Omental fat pad (tissue), 4 donors: ENCODE measurements around the gene URM1. TPM values are rescaled to one million over a fixed set of nuclear protein-coding genes. Genes with fewer than 3 reads are reported as not detected.

ENCODE experiments used
- ATAC-seq: fragments of 150-250 bp; one replicate; pipeline ENCODE4 v1.9.1; 2016; ENCODE audit warnings: mild to moderate bottlenecking, moderate library complexity; ENCODE audit not compliant: low FRiP score
- DNase-seq: peaks from one replicate; pipeline ENCODE4 v3.0.0-alpha.2; 2019; ENCODE audit warnings: low spot score
- total RNA-seq, 4 donors: library from RNA; depleted of rRNA; stranded (reverse); fragments of >200 nt; gene quantifications; one replicate each; pipeline ENCODE4 v1.1.0, GENCODE V29; 2016
- TF ChIP-seq, protein P1 (sequence below), 3 donors: fragments of 450-650 bp; IDR thresholded peaks; one replicate each; pipeline ENCODE4 v1.5.1; 2016 to 2017; ENCODE audit warnings: antibody characterized with exemption in 3 of 3, mild to moderate bottlenecking in 3 of 3, moderate library complexity in 2 of 3

The URM1 gene
- total RNA-seq, 4 donors from 2014 or later: 19.8 to 26.0 (median 23.8) TPM

DNA sequence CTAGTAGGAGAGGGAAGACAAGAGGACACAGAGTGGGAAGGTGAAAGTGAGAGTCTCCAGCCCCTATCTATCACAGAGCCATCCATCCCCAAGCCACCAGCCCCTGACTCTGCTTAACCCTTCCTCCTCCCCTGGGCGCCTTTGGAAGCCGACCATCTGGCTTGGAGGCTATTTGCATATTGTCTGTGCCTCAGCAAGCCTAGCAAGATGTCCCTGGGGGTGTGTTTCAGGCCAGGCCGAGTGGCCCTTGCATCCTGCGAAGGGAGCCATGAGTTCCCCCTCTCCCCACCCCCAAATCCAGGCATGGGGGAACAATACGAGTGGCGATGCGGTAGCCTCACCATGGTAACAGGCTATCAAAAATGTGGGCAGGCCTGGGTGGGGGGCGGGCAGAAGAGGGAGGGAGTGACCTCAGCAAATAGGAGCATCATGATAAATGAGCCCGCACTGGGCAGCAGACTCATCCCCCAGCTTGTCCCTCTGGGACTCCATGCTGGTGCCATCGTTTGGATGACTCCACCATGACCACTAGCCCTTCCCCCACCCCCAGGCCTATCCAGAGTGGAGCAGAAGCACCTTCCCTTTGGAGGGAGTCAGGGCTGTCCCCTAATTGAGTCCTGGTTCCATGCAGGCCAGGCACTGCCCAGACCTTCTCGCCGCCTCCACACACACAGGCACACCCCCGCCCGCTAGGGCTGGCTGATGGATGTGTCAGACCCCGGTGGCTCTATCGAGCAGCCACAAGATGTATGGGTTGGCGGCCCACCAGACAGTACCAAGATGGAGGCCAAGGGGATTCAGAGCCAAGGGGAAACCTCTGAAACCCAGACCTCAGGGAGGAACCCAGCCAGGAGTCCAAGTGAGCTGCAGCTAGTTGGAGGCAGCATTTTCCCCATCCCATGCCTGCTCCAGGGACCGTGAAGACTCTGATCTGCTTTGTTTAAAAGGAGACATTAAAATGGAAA is 14.6 kb downstream of the URM1 start:
- DNase-seq (no peak), ATAC-seq (no peak)
- TF ChIP-seq, protein P1, sequence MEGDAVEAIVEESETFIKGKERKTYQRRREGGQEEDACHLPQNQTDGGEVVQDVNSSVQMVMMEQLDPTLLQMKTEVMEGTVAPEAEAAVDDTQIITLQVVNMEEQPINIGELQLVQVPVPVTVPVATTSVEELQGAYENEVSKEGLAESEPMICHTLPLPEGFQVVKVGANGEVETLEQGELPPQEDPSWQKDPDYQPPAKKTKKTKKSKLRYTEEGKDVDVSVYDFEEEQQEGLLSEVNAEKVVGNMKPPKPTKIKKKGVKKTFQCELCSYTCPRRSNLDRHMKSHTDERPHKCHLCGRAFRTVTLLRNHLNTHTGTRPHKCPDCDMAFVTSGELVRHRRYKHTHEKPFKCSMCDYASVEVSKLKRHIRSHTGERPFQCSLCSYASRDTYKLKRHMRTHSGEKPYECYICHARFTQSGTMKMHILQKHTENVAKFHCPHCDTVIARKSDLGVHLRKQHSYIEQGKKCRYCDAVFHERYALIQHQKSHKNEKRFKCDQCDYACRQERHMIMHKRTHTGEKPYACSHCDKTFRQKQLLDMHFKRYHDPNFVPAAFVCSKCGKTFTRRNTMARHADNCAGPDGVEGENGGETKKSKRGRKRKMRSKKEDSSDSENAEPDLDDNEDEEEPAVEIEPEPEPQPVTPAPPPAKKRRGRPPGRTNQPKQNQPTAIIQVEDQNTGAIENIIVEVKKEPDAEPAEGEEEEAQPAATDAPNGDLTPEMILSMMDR (IDR thresholded peaks at IDR 0.05): no peak

DNA sequence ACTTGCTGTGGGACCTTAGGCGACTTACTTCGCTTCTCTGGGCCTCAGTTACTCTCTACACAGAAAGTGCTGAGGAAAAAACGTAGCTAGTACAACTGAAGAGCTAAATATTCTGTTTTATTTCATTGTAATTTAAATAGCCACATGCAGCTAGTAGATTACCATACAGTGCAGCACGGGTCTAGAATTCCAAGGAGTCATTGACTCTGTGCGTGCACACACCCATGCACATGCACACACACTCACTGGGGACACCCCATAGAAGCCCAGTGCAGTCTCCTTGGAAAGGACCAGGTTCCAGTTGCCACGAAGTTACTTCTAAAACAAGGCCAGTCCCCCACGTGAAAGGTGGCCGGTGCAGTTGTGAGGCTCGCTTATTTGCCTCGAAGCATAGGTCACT is 17.0 kb downstream of the URM1 start:
- TF ChIP-seq, protein P1 (IDR thresholded peaks at IDR 0.05): no peak

DNA sequence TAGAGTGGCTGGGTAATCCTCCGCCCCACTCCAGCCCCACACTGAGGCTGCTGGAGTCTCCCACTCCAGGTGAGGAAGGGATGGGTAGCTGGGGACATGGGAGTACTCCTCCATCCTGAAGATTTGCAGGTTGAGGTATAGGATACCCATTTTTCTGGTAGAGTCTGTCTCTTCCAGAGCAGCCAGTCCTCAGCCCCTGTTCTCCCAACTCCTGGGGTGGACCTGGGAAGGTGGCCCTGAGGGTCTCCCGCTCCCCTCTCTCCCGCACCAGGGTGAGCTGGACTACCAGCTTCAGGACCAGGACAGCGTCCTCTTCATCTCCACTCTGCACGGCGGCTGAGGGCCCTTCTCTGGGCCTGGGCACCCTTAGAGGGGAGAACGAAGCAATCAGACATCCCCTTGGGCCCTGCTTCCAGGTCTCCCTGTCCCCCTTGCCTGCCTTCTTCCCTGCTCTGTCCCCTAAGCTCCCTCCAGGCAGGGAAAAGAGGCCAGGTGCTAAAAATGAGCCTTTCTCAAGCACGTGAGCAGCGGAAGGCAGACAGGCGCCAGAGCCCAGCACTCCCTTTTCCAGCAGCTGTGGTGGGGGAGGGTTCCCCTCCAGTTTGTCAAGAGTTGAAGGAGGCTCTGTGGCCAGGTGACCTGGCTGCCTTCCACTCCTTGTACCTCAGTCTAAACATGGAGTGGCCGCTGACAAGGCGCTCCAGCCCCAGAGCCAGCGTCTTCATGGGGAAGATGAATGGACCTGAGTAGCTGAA is 18.4 kb downstream of the URM1 start:
- TF ChIP-seq, protein P1 (IDR thresholded peaks at IDR 0.05): no peak
- DNase-seq: no peak
- no peak for ATAC-seq

More for the DNA sequence above, 17.0 kb downstream of the URM1 start:
- ATAC-seq (no peak), DNase-seq (no peak)

DNA sequence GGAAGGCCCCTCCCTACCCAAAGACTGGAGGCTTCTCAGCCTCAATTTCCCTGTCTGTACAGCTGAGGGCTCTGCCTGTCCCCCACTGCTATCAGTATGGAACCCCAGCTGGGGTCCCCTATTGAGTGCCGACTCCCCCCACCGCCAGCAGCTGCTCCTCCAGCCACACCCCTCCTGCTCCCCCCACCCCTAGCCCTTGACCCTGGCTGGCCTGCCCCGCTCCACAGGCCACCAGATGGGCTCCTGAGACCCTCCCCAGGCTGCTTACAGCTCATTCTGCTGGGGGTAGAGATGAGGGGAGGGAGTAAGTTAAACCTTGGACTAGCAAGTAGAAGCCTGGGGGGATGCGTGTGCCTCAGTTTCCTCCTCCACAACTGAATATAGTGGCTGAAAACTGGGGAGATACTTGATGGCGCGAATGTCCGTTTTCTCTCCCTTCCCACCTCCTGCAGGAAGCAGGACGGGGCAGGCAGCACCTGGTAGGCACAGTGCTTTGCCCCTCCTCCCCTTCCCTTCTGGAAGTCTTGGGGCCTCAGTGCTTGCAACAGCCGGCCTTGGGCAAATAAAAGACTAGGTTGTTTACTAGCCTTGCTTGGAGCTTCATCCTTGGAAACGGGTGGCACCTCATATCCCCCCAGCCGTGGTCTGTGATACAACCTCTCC is 19.1 kb downstream of the URM1 start:
- no peak for DNase-seq
- no peak for ATAC-seq
- TF ChIP-seq, protein P1 (IDR thresholded peaks at IDR 0.05): no peak

DNA sequence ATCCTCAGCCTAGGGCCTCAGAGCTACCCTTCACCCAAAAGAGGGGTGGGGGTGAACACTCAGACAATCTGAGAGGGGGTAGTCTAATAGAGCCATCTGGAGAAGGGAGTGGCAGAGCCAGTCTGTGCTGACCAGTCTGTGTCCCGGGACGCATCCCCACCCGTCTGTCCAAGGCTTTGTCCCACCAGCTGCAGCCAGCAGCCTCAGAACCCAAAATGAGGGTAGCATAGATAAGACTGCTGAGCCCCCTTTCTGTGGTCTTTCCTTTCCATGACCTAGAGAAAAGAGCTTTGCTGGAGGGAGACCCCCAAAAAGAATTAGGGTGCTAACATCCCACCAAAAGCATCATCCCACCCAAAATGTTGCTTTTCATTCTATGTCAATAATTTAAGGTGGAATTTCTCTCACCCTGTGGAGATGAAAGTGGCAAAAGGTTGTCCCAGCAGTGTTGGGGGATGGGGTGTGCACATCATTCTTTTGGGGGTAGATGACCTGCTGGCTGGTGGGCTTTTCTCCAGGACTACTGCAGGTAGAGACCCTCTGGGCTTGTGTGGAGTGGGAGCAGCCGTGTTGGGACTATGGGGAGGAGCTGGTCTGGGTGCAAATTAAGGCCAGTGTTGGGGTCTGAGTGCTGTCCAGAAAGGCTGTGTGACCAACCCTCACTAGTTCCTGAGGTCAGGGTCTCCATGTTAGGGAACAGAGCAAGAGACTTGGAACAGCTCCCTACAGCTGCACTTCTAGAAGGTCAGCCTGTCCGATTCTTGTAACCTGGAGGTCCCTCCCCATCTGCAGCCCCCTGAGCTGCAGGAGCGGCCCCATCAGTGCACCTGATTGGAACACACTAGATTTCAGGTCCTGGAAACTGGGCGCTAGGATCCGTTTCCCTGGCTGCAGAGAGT is 19.9 kb downstream of the URM1 start:
- DNase-seq (no peak), ATAC-seq (no peak)
- TF ChIP-seq, protein P1 (IDR thresholded peaks at IDR 0.05): no peak

DNA sequence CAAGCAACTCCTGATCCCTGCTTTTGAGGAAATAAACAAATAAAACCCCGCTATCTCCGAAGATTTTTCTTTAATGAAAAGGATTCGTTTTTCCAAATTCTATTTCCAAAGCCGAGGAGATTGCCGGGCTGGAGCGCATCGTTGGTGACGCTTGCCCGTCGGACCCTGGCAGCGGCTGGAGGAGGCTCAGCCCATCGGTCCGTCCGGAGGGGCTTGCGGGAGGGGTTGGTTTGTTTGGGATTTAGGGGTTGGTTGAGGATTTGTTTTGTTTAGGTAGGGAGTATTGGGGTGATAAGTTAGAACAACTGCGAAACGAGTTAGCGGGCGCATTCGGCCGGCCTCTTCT is 20.8 kb downstream of the URM1 start:
- TF ChIP-seq, protein P1 (IDR thresholded peaks at IDR 0.05): no peak

More for the DNA sequence above, 20.8 kb downstream of the URM1 start:
- no peak for DNase-seq
- ATAC-seq: no peak
